ENCODE measurements around the gene MAD1L1.
"Not testable (repeated sequence)": the region's sequence is repeated elsewhere in the genome, so short reads cannot be mapped to it uniquely, and the experiment has no call there.

The MAD1L1 gene

DNA sequence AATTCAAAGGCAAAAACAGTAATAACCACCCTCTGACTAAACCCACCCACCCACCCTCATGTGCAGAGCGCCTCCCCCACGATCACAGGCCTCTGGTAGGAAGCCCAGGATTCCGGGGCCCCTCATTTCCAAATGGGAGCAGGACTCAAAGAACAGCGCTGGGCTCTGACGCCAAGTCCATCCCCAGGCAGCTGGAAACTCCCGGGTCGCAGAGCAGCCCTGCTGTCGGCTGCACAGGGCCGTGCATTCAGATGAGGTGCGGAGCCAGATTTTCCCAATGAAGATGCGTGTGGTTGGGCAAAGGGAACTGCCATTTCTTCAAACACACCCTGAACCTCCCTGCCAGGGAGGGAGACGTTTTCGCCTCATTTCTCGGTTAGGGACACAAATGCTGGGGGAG, 152.3 kb downstream of the MAD1L1 start:
- DNase-seq, result no peak

DNA sequence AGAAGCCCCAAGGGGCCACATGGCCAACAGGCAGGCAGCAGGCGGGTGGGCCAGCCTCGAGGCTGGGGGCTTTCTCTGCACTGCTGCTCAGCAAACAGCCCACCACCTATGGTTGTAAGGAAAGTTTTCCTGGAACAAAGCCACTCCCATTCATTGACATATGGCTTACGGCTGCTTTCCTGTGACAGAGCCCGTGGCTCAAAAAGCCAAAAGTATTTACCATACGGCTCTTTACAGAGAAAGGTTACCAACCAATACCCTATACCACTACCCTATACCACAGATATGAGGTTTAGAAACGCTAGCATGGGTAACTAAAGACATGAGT, 152.7 kb downstream of the MAD1L1 start:
- no peak for DNase-seq

DNA sequence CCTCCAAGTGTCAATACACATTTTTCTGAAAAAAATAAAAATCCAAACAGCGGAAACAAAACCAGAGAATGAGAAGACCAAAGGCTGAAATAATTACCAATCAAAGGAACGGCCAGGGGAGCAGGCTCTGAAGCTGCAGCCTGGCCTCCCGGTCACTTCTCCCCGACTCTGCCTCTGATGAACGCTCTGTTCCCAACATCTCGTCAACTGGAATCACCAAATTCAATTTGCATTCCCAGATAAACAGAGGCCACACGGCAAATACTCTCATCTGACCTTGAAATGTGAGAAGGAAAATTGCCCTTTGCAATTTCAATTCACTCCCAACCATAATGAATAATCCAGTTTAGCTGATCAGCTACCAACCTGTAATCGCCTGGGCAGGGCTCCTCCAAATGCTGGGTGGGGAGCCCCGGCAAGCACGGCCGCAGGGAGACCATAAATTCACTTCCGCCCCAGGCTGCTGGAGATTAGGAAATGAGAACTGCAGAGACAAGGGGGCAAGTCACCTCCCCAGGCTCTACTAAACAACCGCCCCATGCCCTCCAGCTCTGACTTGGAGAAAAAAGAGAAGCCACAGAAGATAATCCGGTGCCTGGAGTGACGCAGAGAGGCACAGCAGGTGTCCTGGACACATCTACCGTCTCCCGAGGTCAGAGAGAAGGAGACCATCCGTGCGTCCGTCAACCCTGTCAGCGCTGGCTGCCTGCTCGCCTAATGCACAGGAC, 153.2 kb downstream of the MAD1L1 start:
- no peak for DNase-seq

DNA sequence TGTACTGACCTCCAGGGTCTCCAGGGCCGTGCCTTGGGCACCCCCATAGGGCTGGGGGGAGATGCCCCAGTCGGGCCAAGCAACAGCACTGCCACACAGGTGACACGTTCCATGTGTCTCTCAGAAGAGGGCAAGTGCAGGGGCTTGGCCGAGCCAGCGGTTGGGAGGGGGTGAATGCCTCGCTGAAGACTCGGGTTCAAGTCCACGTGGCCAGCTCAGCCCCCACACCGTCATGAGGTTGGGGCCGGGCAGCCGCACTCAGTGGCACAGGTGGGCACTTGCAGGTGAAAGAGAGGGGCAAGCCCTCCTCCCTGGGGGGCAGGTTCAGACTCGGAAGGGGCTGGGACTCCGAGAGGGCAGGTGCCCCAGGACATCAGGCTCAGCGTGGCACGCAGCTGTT, 153.8 kb downstream of the MAD1L1 start:
- no peak for DNase-seq

DNA sequence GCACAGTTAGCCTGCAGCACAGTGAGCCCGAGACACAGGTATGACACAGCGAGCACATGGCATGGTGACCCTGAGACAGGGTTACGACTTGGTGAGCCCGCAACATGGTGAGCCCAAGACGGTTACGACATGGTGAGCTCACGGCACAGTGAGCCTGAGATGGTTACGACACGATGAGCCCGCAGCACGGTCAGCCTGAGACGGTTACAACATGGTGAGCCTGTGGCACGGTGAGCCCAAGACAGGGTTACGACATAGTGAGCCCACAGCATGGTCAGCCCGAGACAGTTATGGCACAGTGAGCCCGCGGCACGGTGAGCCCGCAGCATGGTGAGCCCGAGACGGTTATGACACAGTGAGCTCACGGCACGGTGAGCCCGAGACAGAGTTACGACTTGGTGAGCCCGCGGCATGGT, 156.1 kb downstream of the MAD1L1 start:
- DNase-seq, result no peak

DNA sequence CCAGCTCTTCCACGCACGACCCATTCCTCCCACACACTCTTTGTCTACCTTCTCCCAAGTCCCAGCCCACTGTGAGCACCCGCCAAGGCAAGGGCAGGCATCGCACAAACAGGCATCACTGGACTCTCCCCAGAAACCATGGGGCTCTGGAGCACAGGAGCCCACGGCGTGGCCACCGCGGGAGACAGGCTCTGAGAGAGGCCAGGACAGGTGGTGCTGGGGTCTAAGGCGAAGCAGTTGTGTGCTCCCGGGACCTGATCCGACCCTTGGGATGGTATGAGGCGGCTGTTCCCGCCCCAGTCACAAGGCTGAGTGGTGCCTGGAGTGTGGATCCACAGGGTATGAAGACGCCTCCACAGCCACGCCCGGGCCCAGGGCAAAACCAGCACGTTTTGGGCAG, 156.9 kb downstream of the MAD1L1 start:
- DNase-seq, result no peak

DNA sequence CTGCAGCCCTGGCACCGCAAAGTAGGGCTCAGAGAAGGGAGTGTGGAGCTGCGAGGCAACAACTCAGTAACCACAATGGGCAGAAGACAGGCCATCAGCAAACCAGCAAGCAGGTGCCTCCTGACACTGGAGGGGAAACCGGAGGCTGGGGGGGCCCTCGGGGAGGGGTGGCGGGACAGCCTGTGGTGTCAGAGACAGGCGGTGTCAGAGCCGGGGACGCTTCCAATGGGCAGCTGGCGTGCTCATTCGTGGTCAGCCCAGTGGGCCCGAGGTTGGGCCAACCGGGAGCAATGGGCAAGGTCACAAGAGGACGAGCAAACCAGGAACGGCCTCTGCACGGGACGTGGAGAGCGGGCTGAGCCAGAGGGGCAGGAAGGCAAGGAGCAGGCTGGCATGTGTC, 158.1 kb downstream of the MAD1L1 start:
- DNase-seq, result no peak

DNA sequence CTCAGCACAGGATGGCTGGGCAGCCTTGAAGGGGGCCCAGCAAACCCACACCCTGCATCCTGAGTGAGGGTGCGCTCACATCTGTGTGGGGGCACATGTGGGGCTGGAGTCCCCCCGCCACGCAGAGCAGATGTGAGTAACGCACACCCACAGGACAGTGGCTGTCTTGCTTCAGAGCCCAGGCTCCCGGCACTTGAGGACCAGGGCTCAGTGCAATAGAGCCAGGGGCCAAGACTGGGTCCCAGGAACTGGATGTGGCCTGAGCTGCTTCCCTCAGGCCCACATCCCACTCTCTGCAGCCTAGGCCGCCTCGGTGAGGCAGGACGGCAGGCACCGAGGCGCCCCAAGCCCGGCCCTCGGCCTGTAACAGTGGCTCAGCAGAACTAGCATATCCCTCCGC, 159.9 kb downstream of the MAD1L1 start:
- DNase-seq, result no peak

DNA sequence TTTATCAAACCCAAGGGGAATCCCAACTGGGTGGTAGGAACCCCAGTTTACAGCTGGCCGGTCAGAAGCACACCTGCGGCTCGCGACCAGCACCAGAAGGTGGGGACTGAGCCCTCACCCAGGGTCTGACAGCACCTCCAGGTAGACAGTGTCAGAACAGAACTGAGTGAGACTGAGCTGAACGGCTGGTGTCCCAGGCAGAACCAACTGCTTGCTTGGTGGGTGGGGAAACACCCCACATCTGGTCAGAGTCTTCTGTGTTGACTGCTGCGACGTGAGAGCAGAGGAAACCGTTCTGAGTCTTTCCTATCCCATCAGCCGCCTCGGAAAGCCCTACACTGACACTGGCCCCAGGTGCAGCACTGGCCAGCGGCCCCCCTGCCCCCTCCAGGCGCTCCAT, 160.7 kb downstream of the MAD1L1 start:
- no peak for DNase-seq

DNA sequence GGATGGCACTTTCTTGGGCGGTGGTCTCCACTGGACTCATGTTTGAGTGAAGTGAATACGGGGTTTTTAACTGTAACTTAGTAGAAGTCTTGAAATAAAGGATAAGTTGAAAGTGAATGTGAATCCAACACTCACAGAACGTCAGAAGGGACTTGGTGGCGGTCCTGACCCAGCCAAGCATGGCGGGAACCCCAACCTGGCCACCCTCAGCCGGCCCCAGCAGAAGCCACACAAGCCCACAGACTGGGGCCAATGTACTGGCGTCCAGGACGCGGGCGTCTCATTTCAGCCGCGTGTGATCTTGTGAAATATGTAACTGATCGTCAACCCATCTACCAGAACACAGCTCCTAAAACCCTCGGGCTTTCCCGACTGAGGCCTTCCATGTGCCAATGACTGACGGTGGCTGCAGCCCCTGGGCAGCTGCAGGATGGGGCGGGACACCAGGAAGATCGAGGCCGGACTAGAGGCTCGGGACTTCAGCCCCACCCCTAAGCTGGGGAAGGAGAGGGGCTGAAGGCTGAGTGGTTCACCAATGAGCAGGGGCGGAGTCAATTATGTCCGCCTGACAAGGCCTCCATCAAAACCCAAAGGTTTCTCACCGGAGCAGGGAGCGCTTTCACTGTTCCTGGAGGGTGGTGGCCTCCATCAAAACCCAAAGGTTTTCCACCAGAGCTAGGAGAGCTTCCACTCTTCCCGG, 161.5 kb downstream of the MAD1L1 start:
- no peak for DNase-seq

DNA sequence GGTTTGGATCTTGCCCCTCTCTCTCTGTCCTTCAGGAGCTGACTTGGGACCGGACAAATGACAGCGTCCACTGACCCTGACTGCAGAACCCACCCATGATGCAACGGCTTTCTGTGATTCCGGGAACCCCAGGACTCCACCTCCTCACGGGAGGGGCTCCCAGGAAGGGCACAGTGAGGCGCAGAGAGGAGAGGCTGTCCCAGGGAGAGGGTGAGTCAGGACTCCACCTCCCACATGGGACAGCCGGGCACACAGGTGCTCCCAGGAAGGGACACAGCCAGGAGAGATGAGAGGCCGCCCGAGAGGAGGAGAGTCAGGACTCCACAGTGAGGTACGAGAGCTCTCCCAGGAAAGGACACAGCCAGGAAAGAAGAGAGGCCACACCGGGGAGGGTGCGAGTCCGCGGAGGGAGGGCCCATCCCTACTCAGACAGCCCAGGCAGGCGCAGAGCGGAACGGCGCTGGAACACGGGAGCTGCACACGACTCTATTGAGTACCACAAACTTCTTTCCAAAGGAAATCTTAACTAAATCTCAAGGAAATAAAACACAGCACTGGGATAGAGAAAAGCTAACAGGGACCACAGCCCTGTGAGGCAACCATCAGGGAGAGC, 162.5 kb downstream of the MAD1L1 start:
- DNase-seq, result no peak

DNA sequence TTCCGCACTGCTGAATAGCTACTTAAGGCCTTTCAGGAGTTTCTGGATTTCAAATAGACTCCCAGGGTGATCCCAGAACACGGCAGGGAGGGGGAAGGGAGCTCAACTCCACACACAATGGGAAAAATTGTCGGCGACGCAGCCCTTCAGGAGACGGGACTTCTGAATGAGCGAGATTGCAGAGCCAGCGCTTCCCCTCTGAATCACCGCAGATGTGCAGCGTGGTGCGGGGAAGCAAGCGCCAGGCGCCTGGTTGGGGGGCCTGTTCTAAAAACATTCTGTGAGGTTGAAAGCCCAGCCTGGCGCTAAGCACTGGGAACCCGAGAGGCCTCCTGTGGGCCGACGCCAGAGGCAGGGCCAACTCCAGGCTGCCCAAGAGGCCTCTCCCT, 163.3 kb downstream of the MAD1L1 start:
- no peak for DNase-seq

DNA sequence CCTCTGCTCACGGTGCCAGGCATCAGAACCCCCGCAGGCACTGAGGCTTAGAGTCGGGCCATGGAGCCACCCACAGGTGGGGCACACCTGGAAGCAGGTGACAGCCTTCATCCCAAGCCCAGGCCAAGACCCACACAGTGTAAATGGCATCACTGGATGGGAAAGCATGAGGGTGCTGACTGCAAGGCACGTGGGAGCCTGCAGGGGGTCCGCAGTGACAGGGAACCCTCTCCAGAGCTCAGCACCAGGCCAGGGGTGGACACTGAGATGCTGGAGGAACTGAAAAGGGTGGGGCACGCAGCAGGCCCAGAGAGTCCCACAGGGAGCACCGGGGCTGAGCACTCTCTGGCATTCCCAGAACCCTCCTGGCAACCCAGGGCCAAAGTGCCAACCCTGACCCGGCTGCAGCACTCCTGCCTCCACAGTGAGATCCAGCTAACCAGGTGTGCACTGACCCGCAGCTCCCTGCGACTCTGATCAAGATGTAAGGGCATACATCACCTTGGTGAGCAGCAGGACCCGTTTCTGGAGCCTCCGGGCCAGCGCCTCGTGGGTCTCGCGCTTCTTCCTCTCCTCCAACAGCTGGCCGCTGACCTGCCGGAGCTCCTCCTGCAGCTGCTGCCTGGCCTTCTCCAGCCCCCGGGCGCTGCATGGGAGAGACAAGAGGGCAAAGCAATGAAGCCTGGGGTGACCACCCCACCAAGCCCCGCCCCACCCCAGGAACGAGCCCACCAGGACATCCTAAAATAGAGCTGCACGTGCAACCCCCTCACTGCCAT, 163.9 kb downstream of the MAD1L1 start:
- DNase-seq, result no peak

DNA sequence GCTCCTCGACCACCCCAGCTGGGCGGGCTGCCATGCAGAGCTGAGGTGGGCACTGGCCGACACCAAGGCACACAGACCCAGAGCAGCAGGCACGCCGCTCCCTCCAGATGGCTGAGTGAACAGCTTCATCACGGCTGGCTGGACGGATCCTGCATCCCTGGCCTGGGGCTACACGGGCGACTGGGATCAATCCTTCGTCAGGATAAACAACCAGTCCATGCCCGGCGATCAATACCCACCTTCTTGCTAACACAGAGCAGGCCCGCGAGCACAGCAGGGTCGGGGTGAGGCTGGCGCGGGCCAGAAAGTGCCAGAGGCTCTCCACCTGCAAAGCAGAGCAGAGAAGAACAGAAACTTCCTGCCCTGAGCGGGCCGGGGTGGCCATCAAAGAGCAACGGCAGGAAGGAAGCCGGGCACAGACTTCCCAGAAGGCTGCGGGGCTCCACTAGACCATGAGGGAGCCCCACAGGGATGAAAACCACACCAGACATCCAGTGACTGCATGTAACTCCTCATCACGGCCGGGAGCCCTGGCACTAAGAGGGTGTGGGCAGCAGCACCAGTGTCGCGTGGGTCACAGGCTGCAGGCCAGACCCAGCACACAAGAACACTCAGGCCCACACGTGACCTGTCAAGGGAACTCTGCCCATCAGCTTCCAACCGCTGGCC, 166.4 kb downstream of the MAD1L1 start:
- DNase-seq, result no peak

DNA sequence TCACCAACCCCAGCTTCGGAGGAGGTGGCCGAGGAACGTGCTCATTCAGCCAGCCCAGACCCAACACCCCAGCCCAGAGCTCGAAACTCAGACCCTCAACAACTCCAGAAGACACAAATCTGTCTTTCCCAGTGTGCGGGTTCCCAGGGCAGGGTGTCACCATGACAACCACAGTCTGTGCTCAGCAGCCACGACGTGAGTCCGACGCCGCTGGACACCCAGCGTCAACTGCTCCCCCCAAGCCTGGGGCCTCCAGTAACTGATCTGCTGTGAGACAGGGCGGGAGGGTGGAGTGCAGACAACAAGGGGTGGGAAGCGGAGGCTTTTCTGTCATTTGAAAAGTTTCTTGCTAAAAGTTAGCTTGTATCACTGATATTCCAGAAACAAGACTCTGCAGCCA, 167.2 kb downstream of the MAD1L1 start:
- DNase-seq, result no peak

DNA sequence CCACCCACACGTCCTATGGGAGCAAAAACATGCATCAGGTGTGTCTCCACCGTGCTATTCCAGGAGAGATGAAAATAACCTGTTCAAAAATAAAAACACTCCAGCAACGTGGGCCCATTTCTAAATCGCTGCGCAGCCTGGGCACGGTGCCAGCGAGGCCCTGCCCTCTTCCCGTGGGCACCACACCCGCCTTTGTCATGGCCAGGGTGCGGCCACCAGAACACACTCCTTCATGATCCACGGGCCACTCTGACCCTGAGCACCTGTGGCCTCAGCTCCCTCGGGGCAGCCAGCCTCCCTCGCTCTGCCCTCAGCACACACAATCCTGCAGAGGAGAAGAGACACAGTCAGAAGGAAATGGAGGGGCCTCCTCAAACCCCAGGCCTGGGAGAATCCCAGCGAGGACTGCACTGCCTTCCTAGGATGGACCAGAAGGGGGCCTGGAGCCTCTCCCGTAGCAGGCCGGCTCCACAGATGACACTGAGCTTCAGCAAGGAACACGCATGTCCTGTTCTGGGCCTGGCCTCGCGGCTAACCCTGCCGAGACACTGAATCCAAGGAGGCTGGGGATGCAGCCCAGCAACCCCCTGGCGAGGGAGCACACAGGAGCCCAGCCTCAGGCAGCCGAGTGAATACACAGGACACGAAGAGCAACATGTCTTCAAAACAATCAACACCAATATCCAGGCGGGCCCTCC, 169.0 kb downstream of the MAD1L1 start:
- DNase-seq, result no peak

DNA sequence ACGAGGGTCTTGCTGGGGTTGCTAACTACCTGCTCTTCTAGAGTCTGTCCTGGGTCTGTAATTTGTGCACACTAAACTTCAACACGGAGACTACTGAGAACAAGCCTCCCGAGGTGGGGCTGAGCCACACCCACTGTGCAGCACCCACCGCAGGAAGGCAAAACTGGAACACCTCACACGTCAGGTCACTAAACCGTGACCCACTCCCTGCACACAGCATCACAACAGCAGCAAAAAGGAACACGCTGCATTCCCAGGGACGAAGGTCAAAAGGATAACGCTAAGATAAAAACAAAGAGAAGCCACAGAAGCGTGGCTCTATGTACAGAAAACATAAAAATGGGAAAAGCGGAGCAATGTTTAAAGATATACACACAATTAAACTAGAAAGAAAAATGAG, 170.1 kb downstream of the MAD1L1 start:
- no peak for DNase-seq

DNA sequence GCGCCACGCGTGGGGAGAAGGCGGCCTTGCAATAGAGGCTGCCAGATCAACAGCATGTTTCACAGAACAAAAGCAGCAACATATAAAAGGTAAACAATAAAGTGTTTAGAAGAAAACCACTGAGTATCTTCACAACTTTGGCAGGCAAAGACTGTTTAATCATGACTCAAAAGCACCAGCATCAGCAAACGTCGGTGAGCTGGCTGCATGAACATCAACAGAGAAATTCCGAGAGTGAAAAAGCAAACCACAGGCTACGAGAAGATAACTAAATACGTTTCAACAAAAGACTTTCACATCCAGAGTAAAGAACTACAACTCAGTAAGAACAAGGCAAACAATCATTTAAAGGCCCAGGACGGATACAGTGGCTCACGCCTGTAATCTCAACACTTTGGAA, 172.0 kb downstream of the MAD1L1 start:
- DNase-seq, result no peak

DNA sequence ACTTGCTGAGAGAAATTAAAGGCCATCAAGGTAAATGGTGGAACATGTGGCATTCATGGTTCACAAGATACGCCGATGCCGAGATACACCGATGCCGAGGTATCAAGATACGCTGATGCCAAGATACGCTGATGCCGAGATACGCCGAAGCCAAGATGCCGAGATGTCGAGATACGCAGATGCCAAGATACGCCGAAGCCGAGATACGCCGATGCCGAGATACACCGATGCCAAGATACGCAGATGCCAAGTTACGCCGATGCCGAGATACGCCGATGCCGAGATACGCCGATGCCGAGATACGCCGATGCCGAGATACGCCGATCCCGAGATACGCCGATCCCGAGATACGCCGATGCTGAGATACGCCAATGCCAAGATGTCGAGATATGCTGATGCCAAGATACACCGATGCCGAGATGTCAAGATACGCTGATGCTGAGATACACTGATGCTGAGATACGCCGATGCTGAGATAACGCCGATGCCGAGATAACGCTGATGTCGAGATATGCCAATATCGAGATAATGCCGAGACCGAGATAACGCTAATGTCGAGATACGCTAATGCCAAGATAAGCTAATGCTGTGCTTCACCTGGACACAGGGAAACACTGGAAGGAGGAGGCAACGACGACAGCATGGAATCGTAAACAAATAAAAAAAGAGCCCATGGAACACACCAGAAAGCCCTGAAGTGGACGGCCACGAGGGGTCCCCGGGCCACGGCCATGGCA, 172.6 kb downstream of the MAD1L1 start:
- DNase-seq, result no peak

DNA sequence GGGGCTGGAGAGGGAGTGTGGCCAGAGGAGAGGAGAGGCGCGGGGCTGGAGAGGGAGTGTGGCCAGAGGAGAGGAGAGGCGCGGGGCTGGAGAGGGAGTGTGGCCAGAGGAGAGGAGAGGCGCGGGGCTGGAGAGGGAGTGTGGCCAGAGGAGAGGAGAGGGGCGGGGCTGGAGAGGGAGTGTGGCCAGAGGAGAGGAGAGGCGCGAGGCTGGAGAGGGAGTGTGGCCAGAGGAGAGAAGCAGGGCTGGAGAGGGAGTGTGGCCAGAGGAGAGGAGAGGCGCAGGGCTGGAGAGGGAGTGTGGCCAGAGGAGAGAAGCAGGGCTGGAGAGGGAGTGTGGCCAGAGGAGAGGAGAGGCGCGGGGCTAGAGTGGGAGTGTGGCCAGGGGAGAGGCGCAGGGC, 174.5 kb downstream of the MAD1L1 start:
- DNase-seq, result not testable (repeated sequence)

DNA sequence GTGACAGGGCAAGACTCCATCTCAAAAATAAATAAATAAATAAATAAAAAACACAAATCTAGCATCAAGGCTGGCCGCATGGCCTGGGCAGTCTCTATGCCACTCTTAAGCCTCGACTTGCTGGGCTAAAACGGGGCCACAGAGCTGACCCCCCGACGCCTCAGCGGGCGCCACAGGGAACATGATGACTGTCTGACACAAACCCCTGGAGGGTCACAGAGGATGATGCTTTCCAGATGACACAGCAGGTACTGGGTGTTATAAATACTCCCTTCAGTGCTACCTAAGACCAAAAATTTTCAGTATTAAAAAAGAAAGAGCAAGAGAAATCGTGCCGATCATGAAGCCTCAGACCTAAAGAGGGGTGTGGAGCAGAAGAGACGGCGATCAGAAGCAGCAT, 176.8 kb downstream of the MAD1L1 start:
- no peak for DNase-seq

DNA sequence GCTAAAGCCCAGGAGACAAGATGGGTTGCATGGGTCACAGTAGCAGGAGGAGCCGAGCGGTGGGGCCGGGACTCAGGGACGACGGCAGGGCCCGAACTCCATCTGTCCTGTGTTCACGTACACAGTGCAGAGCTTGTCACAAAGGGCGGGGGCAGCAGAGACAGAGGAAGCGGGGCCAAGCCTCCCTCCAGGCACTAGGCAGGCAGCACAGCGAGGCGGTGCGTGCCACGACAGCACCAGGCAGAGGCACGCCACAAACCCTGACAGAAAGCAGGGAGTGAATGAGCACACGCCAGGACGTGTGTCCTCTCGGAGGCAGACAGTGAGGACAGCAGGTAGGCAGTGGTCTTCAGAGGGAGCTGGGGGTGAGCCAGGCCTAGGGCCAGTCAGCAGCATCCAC, 177.8 kb downstream of the MAD1L1 start:
- no peak for DNase-seq
